ENCODE data around the gene SCCPDH. TPM values are rescaled to one million over a fixed set of nuclear protein-coding genes. Genes with fewer than 3 reads are reported as not detected.
"Not testable (repeated sequence)": the region's sequence is repeated elsewhere in the genome, so short reads cannot be mapped to it uniquely, and the experiment has no call there.

Gene SCCPDH
- total RNA-seq (2014; rRNA removed; shearing (Covaris generic); ENCODE audit: low replicate concordance) = 46.7 and 63.8 TPM in 2 replicates

DNA sequence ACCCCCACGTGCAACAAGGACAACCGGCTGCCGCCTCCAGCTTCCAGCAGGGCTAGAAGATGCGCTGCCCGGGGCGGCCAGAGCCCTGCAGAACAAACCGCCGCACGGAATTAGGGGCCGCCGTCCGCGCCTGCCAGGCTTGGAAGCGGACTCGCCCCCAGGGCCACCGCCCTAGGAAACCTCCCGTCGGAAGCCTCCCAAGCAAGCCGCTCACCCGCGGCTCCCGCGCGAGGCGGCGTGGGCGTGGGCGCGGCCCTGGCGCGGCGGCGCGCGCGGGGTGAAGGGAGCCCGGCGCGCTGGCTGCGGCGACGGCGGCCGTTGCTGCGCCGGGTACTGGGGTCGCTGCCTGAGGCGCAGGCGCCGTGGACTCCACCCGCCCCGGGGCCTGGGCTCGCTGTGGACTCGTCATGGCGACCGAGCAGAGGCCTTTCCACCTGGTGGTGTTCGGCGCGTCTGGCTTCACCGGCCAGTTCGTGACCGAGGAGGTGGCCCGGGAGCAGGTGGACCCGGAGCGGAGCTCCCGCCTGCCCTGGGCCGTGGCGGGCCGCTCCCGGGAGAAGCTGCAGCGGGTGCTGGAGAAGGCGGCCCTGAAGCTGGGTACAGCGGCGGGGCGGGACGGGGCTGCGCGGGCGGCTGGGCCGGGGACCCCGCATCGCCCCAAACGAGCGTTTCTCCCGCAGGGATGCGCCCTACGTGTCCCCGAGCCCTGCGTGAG lies at the start of gene SCCPDH:
Gene SCCPDH, plus strand, starts transcription at position 394 of the 715 bp plus-strand sequence. Its CDS starts 14 bp downstream, at position 408.
- peak; percentile 77 for DNase-seq (ENCODE audit: low read depth)
- in situ Hi-C loops (cut with HindIII; ENCODE audit: low pct_unique_long_range_greater_than_20kb, low sequenced_read_pairs) = no loop called here

GRCh38 chr1:246677842-246678241 lies 46.4 kb upstream of the SCCPDH start:
- no peak for DNase-seq (ENCODE audit: low read depth)
- in situ Hi-C loops (cut with HindIII; ENCODE audit: low pct_unique_long_range_greater_than_20kb, low sequenced_read_pairs) = no loop called here

GRCh38 chr1:246678816-246679793 lies 45.1 kb upstream of the SCCPDH start:
- in situ Hi-C loops (cut with HindIII; ENCODE audit: low pct_unique_long_range_greater_than_20kb, low sequenced_read_pairs) = no loop called here
- no peak for DNase-seq (ENCODE audit: low read depth)

DNA sequence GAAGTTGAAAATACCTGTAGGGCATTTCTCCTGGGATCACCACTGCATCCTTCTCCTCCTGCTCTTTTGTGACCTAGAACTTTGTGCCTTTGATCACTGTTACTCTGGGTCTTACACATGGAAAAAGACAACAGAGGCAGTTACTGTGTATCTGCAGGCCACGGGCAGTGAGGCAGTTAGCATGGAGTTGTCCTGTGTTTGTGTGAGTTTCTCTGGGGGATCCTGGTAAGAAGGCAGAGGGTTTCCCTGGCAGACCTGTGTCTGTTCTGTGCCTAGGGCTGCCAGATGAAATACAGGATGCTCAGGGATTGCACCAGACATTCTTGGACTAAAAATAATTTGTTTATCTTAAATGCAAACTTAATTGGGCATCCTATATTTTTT lies 44.4 kb upstream of the SCCPDH start:
- in situ Hi-C loops (cut with HindIII; ENCODE audit: low pct_unique_long_range_greater_than_20kb, low sequenced_read_pairs) = no loop called here
- no peak for DNase-seq (ENCODE audit: low read depth)

GRCh38 chr1:246680190-246680589 lies 44.0 kb upstream of the SCCPDH start:
- no peak for DNase-seq (ENCODE audit: low read depth)
- in situ Hi-C loops (cut with HindIII; ENCODE audit: low pct_unique_long_range_greater_than_20kb, low sequenced_read_pairs) = no loop called here

DNA sequence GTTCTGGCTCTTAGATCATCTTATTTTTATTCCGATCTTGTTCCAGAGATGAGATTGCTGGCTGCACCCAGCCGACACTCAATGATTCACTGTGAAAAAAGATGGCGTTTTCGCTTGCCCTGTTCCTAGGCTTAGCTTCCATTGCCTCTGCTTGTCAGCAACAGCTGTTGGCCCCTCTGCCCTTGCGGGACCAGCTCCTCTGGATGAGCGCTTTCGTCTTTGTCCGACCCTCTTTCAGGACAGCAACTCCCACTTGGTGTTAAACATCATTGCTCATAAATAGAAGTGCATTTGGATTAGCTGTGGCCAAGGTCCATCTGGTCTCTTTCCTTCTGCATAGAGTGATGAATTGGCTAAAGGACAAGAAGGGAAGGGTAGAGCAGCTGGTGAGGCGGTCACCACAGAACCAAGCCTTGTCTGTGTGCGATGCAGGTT lies 43.5 kb upstream of the SCCPDH start:
- no peak for DNase-seq (ENCODE audit: low read depth)
- in situ Hi-C loops (cut with HindIII; ENCODE audit: low pct_unique_long_range_greater_than_20kb, low sequenced_read_pairs) = no loop called here

DNA sequence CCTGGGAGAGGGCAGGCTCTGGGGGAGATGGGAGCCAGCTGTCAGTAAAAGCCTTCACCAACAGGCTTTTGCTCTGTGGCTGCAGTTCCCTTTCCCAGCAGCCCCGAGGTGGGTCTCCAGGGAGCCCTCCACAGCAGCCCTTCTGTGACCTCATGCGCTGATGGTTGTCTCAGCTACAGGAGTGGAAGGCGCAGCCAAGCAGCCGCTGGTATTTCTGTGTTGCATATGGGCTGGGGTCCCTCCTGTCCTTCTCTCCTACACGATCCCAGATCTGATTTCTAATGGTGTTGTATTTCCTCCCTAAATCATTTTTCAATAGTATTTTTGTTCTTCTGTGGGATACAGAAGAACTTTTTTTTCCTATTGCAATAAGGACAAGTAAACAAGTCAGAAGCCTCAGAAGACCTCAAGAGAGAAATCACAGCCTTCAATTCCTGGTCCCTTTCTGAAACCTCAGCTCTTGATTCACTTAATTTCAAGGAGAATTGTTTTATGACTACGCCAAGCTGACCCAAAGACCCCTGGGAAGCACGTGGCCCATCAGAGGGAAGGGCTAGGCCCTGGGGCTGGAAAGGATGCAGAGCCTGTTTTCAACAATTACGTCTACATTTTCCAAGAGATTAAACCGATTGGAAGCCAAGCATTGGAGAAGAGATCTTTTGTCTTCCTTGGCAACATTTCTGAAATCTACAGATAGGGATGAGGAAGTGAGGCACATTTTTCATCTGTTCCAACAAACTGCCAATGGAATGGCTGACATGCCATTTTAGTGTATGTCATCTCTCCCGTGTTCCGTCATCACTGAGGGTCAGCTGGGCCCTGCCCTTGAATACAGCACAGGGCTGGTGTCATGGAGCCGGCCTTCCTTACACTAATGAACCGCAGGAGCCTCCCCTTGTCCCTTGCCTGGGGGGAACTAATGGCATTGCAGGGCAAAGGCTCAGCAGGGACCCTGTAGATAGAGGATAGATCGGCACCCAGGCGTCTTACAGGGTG lies 42.0 kb upstream of the SCCPDH start:
- no peak for DNase-seq (ENCODE audit: low read depth)
- in situ Hi-C loops (cut with HindIII; ENCODE audit: low pct_unique_long_range_greater_than_20kb, low sequenced_read_pairs) = no loop called here

DNA sequence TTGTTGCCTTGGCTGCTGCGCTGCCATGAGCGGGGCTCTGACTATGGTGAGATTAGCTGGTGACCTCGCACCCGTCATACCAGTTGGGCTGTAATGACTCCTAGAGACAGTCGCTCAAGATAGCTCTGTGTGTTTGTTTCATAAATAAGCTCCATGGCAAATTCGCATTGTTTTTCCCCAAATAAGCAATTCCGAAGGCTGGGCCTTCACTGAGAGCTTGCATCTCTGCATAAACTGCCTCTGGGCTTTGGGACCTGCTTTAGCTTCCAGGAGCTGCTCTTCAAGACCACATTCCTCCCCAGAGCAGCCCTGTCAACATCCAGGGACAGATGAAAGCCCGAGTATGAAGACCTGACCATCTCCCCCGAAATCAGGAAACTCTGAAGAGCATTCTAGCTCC lies 40.7 kb upstream of the SCCPDH start:
- no peak for DNase-seq (ENCODE audit: low read depth)
- in situ Hi-C loops (cut with HindIII; ENCODE audit: low pct_unique_long_range_greater_than_20kb, low sequenced_read_pairs) = no loop called here

DNA sequence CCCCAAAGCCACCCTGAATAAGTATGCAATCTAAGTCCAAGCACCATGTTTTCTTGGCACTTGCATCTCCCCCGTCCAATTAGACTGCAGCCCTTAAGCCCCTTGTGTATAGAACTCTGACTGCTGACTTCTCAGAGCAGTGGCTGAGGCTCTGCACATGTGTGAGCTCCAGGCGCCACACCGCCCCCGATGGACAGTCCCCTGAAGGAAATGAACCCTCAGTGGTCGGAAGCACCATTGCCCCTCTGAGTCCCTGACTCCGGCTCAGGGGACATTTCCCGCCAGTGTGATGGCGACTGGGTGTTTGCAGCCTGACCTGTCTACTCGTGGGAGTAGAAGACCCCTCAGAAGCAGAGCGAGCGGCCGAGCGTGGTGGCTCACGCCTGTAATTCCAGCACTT lies 37.2 kb upstream of the SCCPDH start:
- in situ Hi-C loops (cut with HindIII; ENCODE audit: low pct_unique_long_range_greater_than_20kb, low sequenced_read_pairs) = no loop called here
- DNase-seq (ENCODE audit: low read depth) = no peak

GRCh38 chr1:246689409-246690008 lies 34.7 kb upstream of the SCCPDH start:
- in situ Hi-C loops (cut with HindIII; ENCODE audit: low pct_unique_long_range_greater_than_20kb, low sequenced_read_pairs) = no loop called here
- peak; percentile 61 for DNase-seq (ENCODE audit: low read depth)

DNA sequence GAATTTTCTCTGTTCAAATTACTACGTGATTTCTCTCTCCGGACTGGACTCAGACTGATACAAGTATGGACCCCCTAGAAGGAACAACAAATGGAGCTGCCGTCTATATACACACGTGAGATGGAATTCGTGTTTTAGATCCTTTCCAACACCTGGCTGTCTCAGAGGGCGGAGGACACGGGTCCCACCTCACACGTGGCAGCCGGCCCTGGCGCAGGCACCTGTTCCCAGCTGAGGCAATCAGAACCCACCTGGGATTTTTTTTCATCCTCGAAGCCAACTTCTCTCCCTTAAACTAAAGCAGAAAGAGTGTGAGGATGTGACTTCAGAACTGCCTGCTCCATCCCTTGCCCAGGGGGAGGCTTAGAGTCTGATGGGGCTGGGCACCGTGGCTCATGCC lies 34.1 kb upstream of the SCCPDH start:
- in situ Hi-C loops (cut with HindIII; ENCODE audit: low pct_unique_long_range_greater_than_20kb, low sequenced_read_pairs) = no loop called here
- DNase-seq (ENCODE audit: low read depth) = no peak

GRCh38 chr1:246691622-246692495 lies 32.4 kb upstream of the SCCPDH start:
- in situ Hi-C loops (cut with HindIII; ENCODE audit: low pct_unique_long_range_greater_than_20kb, low sequenced_read_pairs) = no loop called here
- DNase-seq (ENCODE audit: low read depth) = no peak

GRCh38 chr1:246694213-246694895 lies 29.9 kb upstream of the SCCPDH start:
- in situ Hi-C loops (cut with HindIII; ENCODE audit: low pct_unique_long_range_greater_than_20kb, low sequenced_read_pairs); DNase-seq (ENCODE audit: low read depth): not testable (repeated sequence)

GRCh38 chr1:246695136-246695535 lies 29.1 kb upstream of the SCCPDH start:
- in situ Hi-C loops (cut with HindIII; ENCODE audit: low pct_unique_long_range_greater_than_20kb, low sequenced_read_pairs) = no loop called here
- no peak for DNase-seq (ENCODE audit: low read depth)

- in situ Hi-C loops (cut with HindIII; ENCODE audit: low pct_unique_long_range_greater_than_20kb, low sequenced_read_pairs) = no loop called here
Measured at GRCh38 chr1:246695666-246696065, 28.5 kb upstream of the SCCPDH start.

DNA sequence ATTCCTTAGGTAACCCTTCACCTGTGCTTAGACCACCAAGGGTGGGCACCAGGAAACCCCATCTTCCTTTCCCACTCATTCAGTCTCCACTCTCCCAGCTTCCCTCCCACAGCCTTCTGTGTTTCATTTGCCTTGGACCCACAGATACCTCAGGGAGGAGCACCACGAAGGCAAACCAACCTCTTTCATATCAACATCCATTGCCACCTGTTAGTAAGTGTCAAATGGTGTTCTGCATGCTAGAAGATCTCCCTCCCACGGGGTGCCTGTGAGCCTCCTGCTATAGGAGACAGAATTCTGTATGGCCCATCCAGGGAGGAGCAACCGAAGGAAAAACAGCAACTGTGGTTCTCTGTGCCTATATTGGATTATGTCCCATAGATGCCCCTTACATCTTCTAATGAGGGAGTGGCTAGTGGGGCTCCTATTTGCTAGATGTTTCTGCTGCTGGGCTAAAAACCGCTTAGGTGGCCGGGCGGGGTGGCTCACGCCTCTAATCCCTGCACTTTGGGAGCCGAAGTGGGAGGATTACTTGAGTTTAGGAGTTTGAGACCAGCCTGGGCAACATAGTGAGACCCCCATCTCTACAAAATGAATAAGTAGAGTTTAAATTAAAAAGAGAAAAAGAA lies 25.6 kb upstream of the SCCPDH start:
- in situ Hi-C loops (cut with HindIII; ENCODE audit: low pct_unique_long_range_greater_than_20kb, low sequenced_read_pairs) = no loop called here
- no peak for DNase-seq (ENCODE audit: low read depth)

More at GRCh38 chr1:246695666-246696065, 28.5 kb upstream of the SCCPDH start:
- no peak for DNase-seq (ENCODE audit: low read depth)
